Effector CD8-positive, alpha-beta T cell (primary cell): ENCODE measurements around the gene TRAPPC3.
A peak's percentile ranks its signal among the peaks of the same experiment; 100 is the strongest.
"Not testable (repeated sequence)": the region's sequence is repeated elsewhere in the genome, so short reads cannot be mapped to it uniquely, and the experiment has no call there.

ENCODE experiments used
- DNase-seq: peaks from one replicate; lab custom pipeline; 2025; lab: John Stamatoyannopoulos, UW
- total RNA-seq, 4 experiments: gene quantifications; one replicate each; lab custom pipeline; 2026; lab: John Stamatoyannopoulos, UW

The TRAPPC3 gene
- total RNA-seq: 52.2 to 55.8 (median 53.1) reads per million in 4 experiments

DNA sequence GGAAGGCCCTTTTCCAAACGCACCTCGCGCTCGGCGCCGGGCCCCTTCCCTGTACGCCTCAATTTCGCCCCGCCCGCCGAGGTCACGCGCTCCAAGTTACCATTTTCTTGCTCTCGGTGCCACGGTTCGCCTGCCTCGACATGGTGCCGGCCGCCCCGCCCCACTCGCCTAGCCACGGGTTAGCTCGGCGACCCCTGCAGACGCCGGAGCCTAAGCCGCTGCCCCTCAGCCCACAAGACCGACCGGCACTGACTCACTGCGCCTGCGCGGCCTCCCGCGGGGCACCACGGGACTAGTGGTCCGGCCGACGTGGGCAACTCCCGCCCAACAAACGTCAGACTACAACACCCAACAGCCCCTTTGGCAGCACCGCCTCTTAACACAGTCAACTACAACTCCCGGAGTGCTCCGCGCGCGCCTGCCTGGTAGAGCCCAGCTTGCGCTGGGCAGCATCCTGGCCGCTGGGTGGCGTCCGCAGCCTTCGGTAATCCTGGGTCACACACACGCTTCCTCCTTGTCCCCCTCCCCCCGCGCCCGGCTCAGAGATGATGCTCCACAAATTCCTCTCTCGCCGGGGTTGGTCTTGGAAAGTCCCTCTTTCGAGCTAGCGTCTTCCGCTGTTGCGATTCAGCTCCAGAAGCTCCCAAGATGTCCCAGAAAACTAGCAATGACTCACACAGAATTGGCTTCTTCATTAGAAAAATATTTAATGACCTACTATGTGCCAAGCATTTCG, at the start of gene TRAPPC3:
TRAPPC3 (minus strand) TSS at position 250 of the 736 bp plus-strand sequence; CDS start at position 142, 108 bp downstream.
- peak; percentile 99 for DNase-seq

DNA sequence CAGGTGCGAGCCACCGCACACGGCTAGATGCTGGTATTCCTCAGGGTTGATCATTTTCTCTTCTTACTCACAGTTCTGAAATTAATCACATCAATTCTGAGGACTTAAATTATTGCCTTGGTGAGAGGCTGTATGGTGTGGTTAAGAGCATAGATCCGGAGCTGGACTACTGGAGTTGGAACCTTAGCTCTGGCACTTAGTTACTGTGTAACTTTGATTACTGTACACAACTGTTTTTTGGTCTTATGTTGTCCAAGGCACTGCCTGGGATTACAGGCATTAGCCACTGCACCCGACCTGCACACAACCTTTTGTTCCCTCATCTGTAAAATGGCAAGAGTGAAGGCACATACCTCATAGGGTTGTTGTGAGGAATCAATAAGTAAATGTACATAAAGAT, 49.4 kb upstream of the TRAPPC3 start:
- no peak for DNase-seq

DNA sequence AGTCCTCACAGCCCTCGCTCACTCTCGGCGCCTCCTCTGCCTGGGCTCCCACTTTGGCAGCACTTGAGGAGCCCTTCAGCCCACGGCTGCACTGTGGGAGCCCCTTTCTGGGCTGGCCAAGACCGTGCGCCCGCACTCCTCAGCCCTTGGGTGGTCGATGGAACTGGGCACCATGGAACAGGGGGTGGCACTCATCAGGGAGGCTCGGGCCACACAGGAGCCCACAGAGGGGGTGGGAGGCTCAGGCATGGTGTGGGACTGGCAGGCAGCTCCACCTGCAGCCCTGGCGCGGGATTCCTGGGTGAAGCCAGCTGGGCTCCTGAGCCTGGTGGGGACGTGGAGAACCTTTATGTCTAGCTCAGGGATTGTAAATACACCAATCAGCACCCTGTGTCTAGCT, 47.5 kb upstream of the TRAPPC3 start:
- not testable (repeated sequence) for DNase-seq

DNA sequence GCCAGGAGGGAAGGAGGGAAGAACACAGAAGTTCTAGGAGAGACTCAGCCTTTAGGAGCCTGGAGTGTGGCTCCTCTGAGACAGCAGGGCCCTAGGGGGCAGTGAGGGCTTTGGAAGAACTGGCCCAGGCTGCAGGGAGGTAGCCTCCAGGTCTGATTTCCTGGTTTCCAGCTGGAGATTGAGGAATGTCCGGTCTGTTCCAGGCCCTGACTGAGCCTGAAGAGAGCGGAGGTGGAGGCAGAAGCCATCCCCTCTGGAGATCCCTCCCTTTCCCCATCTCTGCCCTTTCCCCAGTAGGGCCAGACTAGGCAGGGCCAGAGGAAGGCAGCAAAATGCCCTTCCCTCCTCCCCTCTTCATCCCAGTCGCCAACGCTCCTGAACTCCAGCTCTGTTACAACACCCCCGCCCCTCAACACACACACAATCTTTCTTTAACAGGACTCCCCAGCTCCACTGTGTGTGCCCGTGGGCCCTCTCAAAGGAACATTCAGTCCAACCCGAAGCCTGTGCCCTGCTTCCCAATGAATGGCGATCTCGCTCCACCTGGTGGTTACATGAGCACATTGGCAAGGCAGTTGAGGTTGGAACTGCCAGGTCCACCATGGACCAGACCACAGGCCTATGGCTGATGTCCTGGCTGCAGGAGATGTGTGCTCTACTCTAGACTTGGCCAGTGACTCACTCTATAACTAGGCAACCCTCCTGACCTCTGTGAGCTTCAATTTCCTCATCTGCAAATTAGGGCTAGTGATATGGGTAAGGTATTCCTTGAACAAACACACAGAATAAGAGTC, 38.7 kb upstream of the TRAPPC3 start:
- peak; percentile 70 for DNase-seq

DNA sequence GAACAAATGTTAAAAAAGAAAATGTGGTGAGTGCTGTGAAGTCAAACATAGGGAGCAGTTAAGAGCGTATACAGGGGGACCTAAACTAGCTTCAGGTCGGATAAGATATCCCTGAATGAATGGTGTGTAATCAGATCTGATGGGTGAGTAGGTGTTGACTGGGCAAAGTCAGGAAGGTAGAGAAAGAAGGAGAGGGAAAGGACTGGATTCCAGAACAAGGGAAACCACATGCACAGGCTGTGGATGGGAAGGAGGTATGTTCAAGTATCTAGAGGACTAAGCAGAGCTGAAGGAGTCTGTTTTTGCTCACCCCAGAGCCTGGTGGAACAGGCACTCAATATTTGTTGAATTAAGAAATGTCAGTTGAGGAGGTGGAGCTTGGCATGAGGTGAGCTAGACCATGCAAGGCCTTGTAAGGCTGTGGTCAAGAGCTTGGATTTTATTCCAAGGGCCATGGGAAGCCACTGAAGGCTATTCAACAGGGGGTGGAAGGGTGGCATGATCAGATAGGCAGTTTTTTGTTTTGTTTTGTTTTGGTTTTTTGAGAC, 34.1 kb upstream of the TRAPPC3 start:
- no peak for DNase-seq

DNA sequence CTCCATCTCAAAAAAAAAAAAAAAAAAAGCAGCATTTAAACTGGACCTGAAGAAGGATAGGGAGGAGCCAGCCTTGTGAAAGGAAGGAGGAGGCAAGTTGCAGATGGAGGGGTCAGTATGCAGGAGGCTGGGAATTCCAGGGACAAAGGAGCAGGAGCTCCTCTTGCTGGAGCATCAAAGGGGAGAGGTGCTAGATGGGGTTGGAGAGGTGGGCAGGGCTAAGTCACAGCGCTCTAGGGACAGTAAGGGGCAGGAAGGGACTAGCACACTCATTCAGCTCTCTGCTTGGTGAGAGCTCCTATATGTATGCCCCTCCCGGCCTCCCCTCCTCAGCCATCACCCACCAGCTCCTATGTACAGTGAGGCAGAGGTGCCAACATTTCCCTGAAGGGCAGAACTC, 33.4 kb upstream of the TRAPPC3 start:
- no peak for DNase-seq

DNA sequence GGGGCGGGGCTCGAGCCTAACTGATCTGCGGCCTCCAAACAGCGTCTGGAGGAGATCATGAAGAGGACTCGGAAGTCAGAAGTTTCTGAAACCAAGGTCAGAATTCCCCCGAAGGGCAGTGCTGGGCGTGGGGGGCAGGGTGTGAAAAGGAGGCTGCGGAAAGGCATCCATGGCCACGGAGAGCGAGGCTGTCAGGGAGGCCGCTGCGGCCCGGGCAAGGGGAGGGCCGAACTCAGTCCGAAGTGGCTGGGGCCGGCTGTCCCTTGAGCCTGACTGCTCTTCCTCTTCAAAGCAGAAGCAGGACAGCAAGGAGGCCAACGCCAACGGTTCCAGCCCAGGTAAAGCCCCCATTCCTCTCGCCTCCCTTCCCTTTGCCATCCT, 29.9 kb upstream of the TRAPPC3 start:
- no peak for DNase-seq

DNA sequence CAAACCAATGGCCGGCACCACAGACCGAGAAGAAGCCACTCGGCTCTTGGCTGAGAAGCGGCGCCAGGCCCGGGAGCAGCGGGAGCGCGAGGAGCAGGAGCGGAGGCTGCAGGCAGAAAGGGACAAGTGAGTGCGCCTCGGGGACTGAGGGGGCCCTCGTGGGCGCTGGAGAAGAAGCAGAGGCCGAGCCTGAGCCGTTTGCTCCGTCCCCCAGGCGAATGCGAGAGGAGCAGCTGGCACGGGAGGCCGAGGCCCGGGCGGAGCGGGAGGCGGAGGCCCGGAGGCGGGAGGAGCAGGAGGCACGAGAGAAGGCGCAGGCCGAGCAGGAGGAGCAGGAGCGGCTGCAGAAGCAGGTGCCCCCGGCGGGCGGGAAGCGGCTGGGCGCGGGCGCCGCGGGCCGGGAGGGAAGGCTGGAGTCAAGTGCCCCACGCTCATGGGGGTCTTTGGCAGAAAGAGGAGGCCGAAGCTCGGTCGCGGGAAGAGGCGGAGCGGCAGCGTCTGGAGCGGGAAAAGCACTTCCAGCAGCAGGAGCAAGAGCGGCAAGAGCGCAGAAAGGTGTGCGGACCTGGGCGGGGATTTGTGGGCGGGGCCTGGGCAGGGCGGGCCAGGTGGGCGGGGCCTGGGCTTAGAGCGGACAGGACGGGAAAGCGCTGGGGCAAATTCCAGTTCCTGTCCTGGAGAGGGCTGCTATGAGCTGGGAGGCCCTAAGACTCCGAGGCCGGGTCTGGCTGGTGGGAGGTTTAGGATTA, 29.4 kb upstream of the TRAPPC3 start:
- DNase-seq: no peak

DNA sequence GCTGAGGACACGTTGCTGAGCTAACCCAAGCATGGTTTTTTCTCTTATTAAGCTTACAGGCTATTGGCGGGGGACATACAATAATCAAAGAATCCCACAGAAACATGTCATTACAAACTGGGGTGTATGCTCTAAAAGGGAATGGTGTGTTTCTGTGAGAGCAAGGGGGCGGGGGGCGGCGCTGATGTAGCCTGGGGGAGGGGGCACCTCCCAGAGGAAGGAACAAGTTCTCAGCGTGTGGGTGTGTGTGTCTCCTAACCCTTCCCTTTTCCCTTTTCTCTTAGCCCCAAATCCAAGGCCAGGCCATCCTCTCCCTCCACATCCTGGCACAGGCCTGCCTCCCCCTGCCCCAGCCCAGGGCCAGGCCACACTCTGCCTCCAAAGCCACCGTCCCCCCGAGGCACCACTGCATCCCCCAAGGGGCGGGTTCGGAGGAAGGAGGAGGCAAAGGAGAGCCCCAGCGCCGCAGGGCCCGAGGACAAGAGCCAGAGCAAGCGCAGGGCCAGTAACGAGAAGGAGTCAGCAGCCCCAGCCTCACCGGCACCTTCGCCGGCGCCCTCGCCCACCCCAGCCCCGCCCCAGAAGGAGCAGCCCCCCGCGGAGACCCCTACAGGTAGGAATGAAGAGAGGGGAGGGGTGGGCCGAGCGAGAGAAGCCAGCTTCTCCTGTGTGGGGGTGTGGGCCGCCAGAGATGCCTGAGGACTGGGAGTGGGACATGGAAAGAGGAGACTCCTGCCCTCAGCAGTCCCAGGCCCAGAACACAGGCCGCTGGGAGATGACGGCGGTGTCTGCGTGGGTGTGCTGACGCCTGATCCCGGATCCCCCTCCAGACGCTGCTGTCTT, 28.5 kb upstream of the TRAPPC3 start:
- no peak for DNase-seq

DNA sequence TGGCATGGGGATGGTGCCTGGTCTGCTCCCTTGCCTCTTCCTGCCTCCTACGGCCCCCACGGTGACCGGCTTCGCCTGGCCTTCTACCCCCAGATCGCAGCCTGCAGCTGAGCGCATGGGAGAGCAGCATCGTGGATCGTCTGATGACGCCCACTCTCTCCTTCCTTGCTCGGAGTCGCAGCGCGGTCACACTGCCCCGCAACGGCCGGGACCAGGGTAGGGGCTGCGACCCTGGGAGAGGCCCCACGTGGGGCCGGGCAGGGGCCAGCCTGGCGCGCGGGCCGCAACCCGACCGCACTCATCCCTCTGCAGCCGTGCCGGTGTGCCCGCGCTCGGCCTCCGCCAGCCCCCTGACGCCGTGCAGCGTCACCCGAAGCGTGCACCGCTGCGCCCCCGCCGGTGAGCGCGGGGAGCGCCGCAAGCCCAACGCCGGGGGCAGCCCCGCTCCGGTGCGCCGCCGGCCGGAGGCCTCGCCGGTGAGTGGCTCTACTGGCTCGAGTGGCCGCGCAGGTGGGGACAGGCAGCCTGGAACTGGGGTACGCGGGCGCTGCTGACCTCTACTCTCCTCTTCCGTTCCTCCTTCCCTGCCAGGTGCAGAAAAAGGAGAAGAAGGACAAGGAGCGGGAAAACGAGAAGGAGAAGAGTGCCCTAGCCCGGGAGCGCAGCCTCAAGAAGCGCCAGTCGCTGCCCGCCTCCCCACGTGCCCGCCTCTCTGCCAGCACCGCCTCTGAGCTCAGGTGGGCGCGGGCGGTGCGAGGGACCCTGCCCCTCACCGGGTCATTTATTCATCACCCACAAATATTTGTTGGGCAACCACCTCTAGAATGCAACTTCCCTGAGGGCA, 27.0 kb upstream of the TRAPPC3 start:
- DNase-seq: no peak

DNA sequence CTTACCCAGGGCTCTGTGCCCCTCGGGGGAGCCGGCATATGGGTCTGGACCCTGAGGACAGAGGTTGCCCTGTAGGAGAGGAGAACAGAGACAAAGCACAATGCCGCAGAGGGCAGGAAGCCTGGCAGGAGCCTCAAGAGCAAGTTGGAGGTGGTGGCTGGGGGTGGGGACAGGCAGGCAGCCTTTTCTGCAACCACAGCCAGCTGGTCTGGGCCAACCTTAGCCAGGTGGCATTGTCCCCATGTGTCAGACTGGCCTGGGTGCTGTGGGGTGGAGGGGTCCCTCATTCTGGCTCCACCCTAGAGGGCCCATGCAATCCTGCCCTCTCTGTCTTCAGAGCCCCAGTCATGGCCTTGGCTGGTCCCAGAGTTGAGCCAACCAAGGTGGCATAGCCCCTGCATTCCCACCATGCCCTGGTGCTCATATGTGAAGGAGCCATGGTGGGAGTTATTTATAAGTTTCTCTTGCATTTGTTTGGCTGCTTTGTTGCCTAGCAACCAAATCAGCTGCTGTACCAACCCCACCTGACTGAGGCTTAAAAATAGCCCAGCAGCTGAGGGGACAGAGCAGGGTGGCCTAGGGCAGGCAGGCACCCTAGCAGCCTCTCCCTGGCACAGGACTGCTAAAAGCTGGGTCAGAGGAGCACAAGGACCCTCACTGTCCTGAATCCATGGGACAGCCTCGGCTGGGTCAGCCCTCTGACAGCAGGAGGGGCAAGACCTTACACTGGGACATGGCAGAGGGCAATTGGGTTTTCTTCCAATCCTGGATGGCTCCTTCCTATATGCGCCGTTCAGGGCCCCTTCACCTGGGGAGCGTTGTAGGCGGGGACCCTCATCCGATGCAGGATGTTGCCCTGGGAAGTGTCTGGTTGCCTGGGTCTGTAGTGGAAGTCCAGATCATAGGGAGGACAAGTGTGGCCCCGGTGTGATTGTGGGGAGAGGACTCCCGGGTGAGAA, 26.1 kb upstream of the TRAPPC3 start:
- DNase-seq: no peak

DNA sequence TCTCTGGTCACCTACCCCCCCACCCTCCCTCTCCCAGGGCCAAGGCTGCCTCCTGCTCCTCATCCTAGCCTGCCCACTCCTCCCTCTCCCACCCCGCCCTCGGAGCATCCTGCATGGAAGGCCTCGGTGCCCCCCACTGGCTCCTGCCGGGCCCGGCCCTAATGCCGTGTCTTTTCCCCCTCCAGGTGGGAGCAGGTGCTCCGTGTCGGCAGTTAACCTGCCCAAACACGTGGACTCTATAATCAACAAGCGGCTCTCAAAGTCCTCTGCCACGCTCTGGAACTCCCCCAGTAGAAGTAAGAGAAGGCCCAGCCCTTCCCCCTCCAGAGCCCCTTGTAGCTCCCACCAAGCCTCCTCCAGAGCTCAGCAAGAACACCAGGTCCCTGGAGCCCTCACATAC, 25.4 kb upstream of the TRAPPC3 start:
- DNase-seq: no peak

DNA sequence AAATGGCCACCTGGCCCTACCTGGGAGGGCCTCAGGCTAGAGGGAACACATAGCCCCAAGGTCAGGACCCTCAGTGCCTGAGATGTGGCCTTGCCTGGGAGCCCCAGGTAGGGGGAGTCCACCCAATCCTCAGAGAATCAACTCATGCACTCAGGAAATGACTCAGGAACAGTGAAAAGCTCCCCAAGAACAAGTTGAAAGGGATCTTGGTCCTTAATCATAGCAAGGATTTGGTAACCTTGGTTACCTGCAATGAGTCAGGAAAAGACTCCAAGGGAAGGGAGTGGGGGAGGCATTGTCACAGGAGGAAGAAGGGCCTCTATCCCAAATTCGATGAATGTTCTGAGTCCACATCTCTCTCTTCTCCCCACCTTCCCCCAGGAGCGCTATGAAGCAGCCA, 23.7 kb upstream of the TRAPPC3 start:
- DNase-seq: no peak

DNA sequence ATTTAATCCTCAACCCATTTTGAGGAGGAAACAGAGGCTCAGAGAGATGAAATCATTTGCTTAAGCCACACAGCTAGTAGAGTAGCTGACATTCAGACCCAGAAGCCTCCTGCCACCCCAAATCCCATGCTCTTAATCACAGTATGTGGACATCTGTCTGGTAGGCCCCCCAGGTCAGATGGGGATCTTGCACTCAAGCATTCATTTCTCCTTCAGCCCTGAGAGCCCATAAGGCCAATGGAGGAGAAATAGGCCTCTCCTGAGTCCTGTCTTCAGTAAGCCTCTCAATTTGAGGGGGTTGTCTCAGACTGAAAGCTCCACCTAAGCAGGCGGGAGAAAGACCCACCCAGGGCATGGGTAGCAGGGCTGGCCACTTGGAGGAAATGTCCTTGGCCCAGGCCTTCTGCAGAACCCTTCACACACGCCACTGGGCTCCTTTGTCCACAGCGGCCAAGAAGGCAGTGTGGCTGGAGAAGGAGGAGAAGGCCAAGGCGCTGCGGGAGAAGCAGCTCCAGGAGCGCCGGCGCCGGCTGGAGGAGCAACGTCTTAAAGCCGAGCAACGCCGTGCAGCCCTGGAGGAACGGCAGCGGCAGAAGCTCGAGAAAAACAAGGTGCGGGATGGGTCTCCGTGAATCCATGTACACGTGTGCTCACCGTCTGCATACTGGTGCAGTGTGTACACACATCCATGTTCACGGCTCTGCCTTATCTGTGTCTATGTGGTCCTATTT, 22.9 kb upstream of the TRAPPC3 start:
- no peak for DNase-seq

DNA sequence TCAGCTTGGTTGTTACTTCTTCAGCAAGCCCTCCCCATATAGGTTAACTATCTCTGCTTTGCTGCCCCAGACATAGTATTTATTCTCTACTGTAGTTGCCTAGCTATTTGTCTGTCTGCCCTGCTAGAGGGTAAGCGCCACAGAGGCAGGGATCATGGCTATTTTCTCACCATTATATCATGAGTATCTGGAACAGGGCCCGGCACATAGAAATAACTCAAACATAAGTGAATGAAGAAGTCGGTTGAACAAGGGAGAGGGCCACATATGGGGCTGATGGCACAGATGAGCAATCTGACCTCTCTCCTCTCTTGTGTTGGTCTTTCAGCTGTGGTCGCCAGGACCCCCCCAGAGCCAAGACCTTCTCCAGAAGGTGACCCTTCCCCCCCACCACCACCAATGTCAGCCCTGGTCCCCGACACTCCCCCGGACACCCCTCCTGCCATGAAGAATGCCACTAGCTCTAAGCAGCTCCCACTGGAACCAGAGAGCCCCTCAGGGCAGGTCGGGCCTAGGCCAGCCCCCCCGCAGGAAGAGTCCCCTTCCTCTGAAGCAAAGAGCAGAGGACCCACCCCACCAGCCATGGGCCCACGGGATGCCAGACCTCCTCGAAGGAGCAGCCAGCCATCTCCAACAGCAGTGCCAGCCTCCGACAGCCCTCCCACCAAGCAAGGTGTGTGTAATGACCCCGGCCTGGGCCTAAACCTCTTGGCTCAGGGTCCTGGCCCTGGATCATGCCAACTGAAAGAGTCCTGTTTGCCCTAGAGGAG, 21.5 kb upstream of the TRAPPC3 start:
- DNase-seq: no peak

DNA sequence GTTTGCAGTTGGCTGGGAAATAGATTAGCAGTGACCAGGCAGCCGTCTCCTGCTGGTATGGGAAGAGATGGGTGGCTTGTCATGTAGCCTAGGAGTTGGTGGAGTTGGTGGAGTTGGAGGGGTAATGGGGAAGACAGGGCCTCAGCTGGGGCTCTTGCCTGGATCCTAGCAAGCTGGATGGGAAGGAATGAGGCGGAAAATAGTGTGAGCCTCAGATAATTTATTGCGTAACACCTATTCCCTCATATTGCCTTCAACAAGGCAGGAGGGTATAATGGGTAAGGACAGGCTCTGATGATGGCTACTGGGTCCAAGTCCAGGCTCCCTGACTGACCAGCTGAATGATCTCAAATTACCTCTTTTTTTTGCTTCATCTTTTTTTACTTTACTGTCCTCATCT, 19.2 kb upstream of the TRAPPC3 start:
- no peak for DNase-seq
